Epithelial cell of esophagus (primary cell): ENCODE data around the gene SAMD13.
A peak's percentile ranks its signal among the peaks of the same experiment; 100 is the strongest.

Experiments used
- DNase-seq: peaks from one replicate; pipeline ENCODE4 v3.0.0; 2010; ENCODE audit warnings: low read depth
- H3K4me3 ChIP-seq: 2 replicates; pipeline ENCODE4 v1.5.1; 2011; ENCODE audit warnings: mild to moderate bottlenecking, low read length, control low read depth
- TF ChIP-seq, protein P1 (sequence below): IDR thresholded peaks from 2 replicates; pipeline ENCODE4 v1.5.1; 2011; ENCODE audit warnings: low read depth, mild to moderate bottlenecking, low read length, control low read depth, inconsistent platforms; ENCODE audit not compliant: insufficient read depth; ENCODE audit errors: missing control alignments

The SAMD13 gene

DNA sequence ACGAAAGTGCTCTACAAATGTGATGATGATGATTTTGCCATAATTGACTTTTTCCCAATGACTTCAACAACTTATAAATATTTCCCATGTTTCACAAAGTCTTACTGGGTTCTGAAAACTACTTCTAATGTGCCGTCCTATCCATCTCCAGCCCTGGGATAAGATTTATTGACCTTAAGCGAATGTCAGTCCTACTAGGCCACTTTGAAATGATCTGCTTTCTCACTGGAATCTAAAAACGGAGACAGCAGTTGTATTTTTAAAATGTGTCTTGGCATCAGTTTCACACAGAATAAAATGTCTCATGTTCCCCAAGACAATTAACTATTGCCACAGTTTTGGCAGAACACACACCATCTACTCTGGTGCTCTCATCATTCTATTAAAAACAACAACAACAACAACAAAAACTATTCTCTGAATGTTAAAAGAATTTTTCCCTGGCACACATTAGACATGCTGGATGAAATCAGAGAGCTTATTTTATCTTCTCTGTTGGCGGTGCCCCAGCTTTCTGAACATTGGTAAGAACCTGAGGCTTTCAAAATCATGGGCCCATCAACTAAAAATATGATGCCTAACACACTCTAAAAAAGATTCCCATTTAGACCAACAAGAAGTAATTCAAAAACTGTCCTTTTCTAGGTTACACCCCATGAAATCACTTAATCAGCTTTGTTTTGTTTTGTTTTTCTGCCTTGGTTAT lies 73.6 kb downstream of the SAMD13 start:
- H3K4me3 ChIP-seq, result no peak overlapping the region
- TF ChIP-seq, protein P1, sequence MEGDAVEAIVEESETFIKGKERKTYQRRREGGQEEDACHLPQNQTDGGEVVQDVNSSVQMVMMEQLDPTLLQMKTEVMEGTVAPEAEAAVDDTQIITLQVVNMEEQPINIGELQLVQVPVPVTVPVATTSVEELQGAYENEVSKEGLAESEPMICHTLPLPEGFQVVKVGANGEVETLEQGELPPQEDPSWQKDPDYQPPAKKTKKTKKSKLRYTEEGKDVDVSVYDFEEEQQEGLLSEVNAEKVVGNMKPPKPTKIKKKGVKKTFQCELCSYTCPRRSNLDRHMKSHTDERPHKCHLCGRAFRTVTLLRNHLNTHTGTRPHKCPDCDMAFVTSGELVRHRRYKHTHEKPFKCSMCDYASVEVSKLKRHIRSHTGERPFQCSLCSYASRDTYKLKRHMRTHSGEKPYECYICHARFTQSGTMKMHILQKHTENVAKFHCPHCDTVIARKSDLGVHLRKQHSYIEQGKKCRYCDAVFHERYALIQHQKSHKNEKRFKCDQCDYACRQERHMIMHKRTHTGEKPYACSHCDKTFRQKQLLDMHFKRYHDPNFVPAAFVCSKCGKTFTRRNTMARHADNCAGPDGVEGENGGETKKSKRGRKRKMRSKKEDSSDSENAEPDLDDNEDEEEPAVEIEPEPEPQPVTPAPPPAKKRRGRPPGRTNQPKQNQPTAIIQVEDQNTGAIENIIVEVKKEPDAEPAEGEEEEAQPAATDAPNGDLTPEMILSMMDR, result no peak
- DNase-seq, result no peak

DNA sequence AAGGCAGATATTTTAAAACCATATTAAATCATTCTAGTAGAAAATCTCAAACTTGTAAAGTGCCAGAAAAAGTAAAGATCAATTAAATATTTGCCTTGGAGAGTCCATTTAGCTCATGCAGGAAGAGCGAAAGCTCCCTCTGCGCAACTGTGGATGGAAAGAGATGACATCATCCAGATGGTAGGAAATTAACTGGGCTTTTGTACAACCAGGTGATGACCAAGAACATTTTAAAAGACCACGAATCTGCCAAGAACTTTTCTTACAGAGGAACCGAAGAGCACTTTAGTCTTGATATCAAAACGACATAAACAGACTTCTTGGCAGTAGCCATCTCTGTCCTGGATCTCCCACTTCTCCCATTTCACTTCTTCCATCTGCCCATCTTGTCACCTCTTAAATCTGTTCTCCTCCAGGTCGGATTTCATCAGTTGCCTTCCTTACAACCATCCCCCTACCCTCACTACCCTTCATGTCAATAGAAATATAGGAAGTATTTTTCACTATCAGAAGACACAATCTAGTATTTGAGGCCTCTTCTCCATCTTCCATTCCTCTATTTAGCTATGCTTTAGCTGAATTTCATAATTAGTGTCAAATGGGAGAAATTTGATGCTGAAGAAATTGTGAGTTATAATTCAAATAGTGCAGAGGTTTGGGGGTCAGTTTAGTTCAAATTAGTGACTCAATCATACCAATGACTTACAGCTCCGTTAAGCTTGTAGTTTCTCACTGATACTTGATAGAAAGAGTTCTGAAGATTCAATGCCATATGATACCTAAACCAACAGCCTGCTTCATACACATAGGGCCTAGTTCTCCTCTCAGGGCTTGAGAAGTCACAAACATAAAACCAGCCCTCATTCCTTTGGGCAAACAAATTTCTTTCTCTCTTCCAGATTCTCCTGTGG lies 74.7 kb downstream of the SAMD13 start:
- DNase-seq, result no peak
- TF ChIP-seq, protein P1, result no peak
- H3K4me3 ChIP-seq, result no peak overlapping the region

DNA sequence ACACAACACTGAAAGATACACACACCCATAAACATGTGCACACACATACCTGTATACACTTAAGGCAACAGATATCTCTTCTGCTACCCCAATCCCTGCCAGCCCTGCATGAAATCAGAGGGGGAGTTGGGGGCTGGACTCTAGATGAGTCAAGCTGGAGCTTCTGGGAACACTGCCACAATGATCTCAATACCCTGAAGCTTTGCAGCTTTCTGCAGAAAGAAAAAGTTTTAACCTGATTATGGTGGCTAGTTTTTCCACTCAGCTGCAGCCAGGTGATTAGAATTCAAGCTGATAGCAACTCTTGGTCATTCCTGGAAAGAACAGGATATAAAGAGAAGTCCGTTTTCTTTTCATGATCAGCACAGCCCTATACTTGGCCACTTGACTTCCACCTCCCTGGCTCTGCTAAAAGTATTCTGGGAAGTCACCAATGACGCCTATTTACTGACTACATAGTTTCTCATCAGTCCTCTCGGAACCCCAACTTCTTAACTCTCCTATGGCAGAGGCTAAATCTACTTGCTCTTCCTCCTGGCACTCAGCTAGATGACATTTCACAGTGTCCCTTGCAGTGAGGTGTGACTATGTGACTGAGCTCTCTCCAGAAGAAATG lies 76.1 kb downstream of the SAMD13 start:
- DNase-seq, result peak; percentile 56
- TF ChIP-seq, protein P1, result no peak
- no peak overlapping the region for H3K4me3 ChIP-seq

DNA sequence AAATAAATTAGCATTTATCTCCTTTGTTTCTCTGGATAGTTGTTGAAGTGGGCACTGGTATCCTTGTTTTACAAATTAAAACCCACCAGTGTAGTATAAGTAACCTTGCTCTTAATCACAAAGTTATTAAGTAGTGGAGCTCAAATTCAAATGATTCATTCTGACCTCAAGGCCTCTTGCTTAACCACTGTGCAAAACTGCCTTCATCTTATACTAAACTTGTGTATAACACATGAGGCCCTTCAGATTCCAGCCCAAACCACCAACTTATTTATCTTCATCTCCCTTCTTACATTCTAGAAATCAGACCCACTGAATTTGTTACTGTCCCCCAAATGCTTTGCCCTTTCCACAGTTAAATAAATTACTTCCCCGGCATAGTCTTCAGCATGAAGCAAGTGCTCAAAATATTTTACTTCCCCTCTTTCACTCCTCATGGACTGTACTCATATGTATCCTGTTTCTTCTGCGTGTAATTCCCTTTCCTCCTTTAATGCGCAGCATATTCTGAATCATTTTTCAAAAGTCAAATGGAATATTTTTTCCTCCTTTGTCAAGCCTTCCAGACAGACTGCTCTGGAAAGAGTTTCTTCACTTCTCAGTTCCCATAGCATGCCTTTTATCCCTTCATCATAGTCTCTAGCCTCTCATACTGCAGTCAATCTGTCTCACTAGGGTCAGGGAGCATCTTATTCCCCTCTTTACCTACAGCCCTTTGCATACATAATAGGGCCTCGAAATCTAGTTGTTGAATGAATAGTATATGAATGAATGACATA lies 77.8 kb downstream of the SAMD13 start:
- DNase-seq, result peak; percentile 71
- TF ChIP-seq, protein P1, result no peak
- H3K4me3 ChIP-seq, result no peak overlapping the region

DNA sequence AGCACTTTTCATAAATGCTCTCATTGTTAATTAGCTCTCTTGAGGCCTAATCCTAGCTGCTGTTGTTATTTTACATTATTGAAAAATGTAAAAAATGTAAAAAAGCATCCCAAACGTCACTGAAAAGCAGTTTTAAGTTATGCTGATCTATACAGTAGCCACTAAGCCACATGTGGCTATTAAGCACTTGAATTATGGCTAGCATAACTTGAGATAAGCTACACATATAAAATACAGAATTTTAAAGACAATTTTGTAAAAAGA lies 78.3 kb downstream of the SAMD13 start:
- DNase-seq, result no peak
- no peak overlapping the region for H3K4me3 ChIP-seq
- TF ChIP-seq, protein P1, result no peak

DNA sequence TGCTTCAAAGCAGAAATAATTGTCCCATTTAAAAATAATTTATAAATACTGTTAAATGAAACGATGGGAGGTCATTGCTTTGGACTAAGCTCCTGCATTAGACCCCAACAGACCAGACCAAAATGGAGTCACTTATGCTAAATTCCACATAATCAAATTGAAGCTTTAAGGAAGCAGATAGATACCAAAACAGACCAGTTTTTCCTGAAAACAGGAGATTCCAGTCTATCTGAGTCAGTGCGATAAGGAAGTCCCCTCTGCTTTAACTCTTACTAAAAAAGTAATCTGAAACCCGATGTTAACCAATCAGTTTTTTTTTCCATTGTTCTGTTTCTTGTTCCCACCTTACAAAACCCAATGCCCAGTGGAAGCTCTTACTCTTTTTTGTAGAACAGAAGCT lies 80.6 kb downstream of the SAMD13 start:
- TF ChIP-seq, protein P1, result no peak
- peak; percentile 42 for DNase-seq
- H3K4me3 ChIP-seq, result no peak overlapping the region
